GM18868 (cell line): Measurements from ENCODE around the gene GRM8.

Experiments used
- ATAC-seq: cut with Tn5 transposase; IDR thresholded peaks from one replicate; pipeline ENCODE4 v1.9.1; 2021; ENCODE audit warnings: mild to moderate bottlenecking, moderate library complexity; ENCODE audit not compliant: unreplicated experiment

Gene GRM8

DNA sequence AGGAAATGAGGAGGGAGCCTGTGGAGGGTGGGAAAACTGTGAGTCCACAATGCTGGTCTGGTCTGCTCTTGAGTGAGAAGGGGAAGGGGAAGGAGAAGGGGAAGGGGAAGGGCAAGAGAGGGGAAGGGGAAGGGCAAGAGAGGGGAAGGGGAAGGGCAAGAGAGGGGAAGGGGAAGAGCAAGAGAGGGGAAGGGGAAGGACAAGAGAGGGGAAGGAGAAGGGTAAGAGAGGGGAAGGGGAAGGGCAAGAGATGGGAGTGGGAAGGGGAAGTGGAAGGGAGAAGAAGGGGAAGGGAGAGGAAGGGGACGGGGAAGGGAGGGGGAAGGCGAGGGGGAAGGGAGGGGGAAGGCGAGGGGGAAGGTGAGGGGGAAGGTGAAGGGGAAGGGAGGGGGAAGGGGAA lies 213.2 kb downstream of the GRM8 start:
- no peak for ATAC-seq

DNA sequence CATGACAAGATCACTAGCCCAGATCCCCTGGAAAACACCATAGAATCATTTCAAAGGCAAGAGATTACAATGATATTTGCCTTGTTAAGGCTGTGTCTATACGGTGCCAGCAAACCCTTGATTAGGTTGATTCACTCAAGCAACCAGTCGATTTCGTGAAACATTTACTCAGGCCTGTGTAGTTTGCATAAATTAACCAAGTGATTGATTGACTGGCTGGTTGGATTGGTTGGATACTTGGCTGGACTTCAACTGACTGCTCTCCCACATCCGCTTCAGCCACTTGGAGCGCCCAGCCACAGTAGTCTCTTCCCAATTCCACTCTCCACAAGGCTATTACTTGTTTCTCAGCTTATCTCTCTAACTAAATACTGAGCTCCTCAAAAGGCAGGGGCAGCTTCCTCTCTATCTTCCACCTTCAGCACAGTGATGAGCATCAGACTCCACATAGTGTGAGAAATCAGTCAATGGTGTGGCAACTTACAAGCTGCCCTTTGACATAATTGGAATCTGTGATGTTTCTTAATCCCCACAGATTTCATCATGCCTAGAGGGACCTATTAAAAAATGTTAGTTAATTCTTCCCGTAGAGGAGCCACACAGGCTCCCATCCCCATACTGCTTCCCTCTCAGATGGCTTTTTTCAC lies 217.4 kb downstream of the GRM8 start:
- no peak for ATAC-seq

GRCh38 chr7:127034186-127034806 lies 218.4 kb downstream of the GRM8 start:
- ATAC-seq, result no peak

DNA sequence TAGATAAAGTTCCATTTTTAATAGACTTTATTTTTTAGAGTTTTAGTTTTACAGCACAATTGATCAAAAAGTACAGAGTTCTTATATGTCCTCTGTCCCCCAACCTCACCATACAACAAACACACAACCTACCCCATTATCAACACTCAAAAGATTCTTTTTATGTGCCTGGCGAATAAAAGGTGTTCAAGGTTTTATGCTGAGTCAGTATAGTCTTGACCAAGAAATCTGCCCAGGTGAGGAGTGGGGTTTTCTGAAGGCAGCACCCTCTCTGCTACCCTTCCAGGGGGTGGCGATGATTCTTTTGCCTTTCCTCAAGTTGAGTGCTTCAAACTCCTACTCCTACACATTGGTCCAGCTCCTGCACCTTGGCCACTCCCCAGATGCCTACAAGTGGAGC lies 222.9 kb downstream of the GRM8 start:
- no peak for ATAC-seq

DNA sequence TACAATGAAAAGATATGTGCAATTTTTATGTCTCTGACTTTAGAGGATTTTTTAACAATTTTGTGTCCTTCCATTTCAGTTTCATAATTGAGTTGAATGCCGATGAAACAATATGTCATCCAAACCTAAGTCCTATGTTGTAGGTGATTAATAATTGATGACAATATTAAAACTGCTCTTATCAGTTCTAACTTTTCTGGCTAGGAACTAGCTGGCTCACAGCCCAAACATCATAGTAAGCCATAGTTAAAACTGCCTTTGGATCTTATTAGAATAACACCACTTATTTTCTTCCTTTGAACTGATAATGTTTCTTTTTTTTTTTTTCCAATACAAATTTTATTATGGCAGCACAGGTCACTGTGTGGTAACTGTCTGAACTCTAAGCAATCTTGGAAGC lies 230.9 kb downstream of the GRM8 start:
- ATAC-seq, result no peak

GRCh38 chr7:127021019-127021738 lies 231.6 kb downstream of the GRM8 start:
- no peak for ATAC-seq

DNA sequence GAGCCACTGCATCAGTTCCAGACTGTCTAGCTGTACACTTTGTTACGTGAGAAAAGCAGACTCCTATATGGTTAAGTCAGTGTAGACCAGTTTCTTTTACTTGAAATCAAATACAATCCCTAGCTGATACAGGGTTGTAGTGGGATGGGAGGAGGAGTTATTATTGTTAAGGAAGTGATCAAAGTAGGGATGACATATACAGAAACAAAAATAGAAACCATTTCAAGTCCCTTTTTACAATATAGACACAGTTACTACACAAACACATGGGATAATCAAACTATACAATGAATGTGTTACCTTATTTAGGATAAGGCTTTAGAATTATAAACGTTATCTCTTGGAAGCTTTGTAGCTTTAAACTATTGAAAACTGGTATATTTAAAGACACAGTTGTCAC lies 233.9 kb downstream of the GRM8 start:
- no peak for ATAC-seq

DNA sequence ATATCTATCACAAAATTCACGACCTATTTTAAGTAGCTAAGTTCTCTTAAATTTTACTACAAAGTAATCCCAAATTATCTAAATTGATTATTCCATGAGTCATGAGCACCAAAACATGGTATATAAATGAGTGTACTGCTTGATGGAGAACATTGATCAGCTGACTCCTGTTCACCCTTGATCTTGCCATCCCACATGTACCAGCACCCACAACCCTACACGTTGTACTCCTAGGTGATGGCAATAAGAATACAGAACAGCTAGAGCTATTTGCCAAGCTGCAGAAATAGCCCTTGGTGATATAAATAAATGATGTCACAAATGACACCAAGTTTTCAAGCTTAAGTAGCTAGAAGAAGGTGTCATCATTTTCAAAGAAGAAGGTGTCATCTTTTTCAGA lies 235.5 kb downstream of the GRM8 start:
- ATAC-seq, result no peak

- ATAC-seq, result no peak
Measured at GRCh38 chr7:127000725-127001124, 252.0 kb downstream of the GRM8 start.

- no peak for ATAC-seq
Measured at GRCh38 chr7:126996659-126997058, 256.1 kb downstream of the GRM8 start.

DNA sequence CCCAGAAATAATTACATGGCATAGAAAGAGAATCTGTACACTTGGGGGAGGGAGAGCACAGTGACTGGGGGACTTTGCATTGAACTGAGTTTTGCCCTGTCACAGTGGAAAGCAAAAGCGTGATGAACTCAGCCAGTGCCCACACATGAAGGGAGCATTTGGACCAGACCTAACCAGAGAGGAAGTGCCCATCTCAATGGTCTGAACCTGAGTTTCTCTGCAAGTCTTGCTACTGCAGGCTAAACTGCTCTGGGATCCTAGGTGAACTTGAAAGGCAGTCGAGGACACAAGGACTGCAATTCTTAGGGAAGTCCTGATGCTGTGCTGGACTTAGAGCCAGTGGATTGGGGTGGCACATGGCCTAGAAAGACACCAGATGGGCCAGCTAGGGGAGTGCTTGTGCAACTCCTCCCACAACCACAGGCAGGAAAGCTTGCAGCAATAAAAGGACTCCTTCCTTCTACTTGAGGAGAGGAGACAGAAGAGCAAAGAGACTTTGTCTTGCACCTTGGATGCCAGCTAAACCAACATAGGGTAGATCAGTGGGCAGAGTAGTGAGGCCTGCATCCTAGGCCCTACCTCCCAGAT lies 259.0 kb downstream of the GRM8 start:
- ATAC-seq, result no peak

DNA sequence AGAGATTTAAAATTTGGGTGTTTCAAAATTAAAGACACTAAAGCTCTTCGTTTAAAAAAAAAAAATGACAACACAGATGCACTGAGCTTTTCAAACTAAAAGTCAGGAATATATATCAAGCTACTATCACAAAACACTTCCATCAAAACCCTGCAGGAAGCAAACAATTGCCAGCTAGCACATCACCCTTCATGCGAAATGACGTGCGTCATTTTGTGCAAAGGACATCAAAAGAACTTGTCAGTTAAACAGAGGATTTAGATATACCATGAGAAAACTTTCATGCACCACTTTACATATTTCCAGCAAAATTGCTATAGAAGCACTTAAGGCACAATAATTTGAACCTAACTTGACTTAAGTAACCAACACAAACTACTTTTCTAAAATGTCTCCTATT lies 264.7 kb downstream of the GRM8 start:
- no peak for ATAC-seq

DNA sequence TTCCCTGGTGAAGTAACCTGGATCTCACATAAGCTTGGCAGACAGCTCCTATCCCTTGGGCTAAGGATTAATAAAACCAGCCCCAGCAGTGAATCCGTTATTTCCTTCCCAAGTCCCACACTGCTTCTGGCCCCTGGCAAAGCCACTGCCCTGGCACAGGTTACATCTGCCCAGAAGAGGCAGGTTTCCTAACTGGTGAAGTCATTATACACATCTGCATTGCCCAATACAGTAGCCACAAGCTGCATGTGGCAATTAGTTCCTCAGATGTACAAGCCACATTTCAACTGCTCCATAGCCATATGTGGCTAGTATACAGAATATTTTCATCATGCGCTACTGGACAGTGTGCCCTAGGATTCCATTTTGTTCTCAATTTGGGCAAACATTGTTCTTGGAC lies 273.0 kb downstream of the GRM8 start:
- no peak for ATAC-seq

DNA sequence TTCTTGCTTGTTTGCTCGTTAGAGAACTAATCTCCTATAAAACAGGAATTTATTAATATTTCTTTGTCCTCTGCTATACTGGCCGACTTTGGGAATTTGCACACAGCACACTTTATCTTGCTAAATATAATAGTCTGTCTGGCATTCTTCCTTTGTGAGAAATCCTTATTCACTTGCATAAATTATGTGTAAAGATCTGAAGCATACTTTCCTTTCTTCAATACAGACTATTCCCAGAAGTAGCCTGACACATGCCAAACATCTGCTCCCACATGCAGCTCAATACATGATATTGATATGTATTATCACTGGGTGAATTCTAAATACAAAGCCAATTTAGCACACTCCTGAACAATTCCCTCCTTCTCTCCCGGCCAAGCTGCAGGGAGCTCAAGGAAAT lies 273.9 kb downstream of the GRM8 start:
- no peak for ATAC-seq

DNA sequence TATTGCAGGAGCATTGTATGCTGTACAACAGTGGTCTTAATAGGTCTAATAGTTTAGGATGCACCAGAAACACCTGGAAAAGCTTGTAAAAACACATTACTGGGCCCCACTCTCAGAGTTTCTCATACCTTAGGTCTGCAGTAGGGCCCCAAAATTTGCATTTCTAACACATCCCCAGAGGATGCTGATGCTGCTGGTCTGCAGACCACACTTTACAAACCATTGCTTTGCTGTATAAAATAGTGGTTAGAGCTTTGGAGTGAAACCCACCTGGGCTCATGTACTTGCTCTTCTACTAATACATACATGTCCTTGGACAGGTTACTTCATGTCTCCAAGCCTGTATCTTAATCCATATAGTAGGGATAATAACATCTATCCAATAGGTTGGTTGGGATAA lies 279.7 kb downstream of the GRM8 start:
- no peak for ATAC-seq

- ATAC-seq, result no peak
Measured at GRCh38 chr7:126972571-126972970, 280.2 kb downstream of the GRM8 start.

GRCh38 chr7:126959649-126960048 lies 293.1 kb downstream of the GRM8 start:
- ATAC-seq, result no peak

DNA sequence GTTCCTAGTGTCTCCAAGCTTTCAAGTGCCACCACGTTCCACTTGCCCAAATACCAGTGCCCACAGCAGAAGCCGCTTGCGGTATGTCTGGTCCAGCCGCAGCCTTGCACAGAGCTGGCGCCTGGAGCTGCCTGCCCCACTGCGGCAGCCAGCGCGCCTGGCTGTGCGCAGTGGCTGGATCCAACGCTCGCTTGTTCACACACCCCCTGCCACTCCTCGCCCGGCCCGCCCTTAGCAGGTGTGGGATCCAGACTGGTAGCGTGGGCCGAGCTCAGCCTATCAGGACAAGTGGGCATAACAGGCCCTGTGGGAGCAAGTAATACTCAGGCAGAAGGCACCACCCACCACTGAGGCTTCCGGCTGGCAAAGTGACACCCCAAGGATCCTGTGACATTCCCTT lies 294.4 kb downstream of the GRM8 start:
- no peak for ATAC-seq

GRCh38 chr7:126957443-126957842 lies 295.3 kb downstream of the GRM8 start:
- ATAC-seq, result no peak

GRCh38 chr7:126953461-126953860 lies 299.3 kb downstream of the GRM8 start:
- no peak for ATAC-seq

GRCh38 chr7:126948664-126949063 lies 304.1 kb downstream of the GRM8 start:
- no peak for ATAC-seq

DNA sequence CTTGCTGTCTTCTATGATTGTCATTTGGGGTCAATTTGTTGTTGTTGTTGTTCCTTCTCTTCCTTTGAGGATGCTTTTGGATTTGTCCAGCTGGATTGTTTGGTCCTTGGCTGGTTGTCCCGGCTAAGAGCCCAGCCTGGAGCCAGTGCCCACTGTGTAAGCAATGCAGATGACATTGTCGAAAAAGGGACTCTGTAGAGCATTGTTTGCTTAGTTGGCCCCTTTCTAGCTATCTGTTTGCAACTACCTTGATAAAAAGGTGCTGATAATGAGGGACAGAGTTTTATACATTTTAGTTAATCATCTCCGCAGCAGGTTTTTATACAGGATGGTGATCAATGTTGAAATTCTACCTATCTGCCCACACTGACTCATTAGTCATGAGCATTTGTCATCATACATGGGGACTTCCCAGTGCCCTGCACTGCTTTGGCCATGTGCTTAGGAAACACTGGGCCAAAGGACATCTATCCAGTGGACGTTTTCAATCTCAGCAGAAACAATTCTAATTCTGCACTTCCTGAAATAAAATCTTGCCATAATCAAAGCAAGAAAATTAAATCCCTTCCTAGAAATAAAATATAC lies 311.9 kb downstream of the GRM8 start:
- ATAC-seq, result no peak
